HEK293 (cell line): ENCODE results near the gene BCL11B.

Experiments used
- FEZF1 ChIP-seq: fragments of 450-650 bp; formaldehyde crosslinking; IDR thresholded peaks from 2 replicates; pipeline ENCODE4 v1.5.1; 2016; ENCODE audit warnings: missing biosample characterization, missing genetic modification characterization
- HOXD13 ChIP-seq: sonication (generic); formaldehyde crosslinking; IDR thresholded peaks from 2 replicates; pipeline ENCODE4 v1.8.0; 2022; ENCODE audit warnings: missing genetic modification reagents, borderline replicate concordance
- KLF1 ChIP-seq: fragments of 450-650 bp; formaldehyde crosslinking; IDR thresholded peaks from 2 replicates; pipeline ENCODE4 v1.5.1; 2016; ENCODE audit warnings: missing biosample characterization, missing genetic modification characterization
- MYNN ChIP-seq: fragments of 450-650 bp; formaldehyde crosslinking; IDR thresholded peaks from 2 replicates; pipeline ENCODE4 v1.5.1; 2016; ENCODE audit warnings: missing biosample characterization, missing genetic modification characterization, borderline replicate concordance
- SCRT1 ChIP-seq: fragments of 450-650 bp; formaldehyde crosslinking; IDR thresholded peaks from 2 replicates; pipeline ENCODE4 v1.5.1; 2016; ENCODE audit warnings: missing biosample characterization, missing genetic modification characterization, borderline replicate concordance
- ZBTB20 ChIP-seq: fragments of 450-650 bp; formaldehyde crosslinking; IDR thresholded peaks from 2 replicates; pipeline ENCODE4 v1.5.1; 2016; ENCODE audit warnings: missing biosample characterization, missing genetic modification characterization
- ZNF10 ChIP-seq: fragments of 450-650 bp; formaldehyde crosslinking; IDR thresholded peaks from 2 replicates; pipeline ENCODE4 v1.5.1; 2017; ENCODE audit warnings: missing biosample characterization, missing genetic modification characterization
- ZNF121 ChIP-seq: fragments of 450-650 bp; formaldehyde crosslinking; IDR thresholded peaks from 2 replicates; pipeline ENCODE4 v1.5.1; 2016; ENCODE audit warnings: missing biosample characterization, missing genetic modification characterization
- ZNF140 ChIP-seq: fragments of 450-650 bp; formaldehyde crosslinking; IDR thresholded peaks from 2 replicates; pipeline ENCODE4 v1.5.1; 2016; ENCODE audit warnings: missing biosample characterization, missing genetic modification characterization
- ZNF19 ChIP-seq: fragments of 450-650 bp; formaldehyde crosslinking; IDR thresholded peaks from 2 replicates; pipeline ENCODE4; 2016; ENCODE audit warnings: missing biosample characterization, missing genetic modification characterization, low read depth
- ZNF2 ChIP-seq: fragments of 450-650 bp; formaldehyde crosslinking; IDR thresholded peaks from 2 replicates; pipeline ENCODE4 v1.5.1; 2016; ENCODE audit warnings: missing biosample characterization, missing genetic modification characterization
- ZNF544 ChIP-seq: fragments of 450-650 bp; formaldehyde crosslinking; IDR thresholded peaks from 2 replicates; pipeline ENCODE4 v1.5.0; 2017; ENCODE audit warnings: missing biosample characterization, missing genetic modification characterization
- ZNF549 ChIP-seq: fragments of 450-650 bp; IDR thresholded peaks from 2 replicates; pipeline ENCODE4 v1.5.1; 2018; ENCODE audit warnings: missing biosample characterization, missing genetic modification characterization, mild to moderate bottlenecking, inconsistent platforms, moderate library complexity
- ZNF571 ChIP-seq: fragments of 450-650 bp; formaldehyde crosslinking; IDR thresholded peaks from 2 replicates; pipeline ENCODE4 v1.5.0; 2017; ENCODE audit warnings: missing biosample characterization, missing genetic modification characterization
- ZNF623 ChIP-seq: fragments of 450-650 bp; formaldehyde crosslinking; IDR thresholded peaks from 2 replicates; pipeline ENCODE4 v1.5.1; 2016; ENCODE audit warnings: missing biosample characterization, missing genetic modification characterization
- ZNF658 ChIP-seq: fragments of 450-650 bp; formaldehyde crosslinking; IDR thresholded peaks from 2 replicates; pipeline ENCODE4; 2016; ENCODE audit warnings: missing biosample characterization, missing genetic modification characterization
- ZNF785 ChIP-seq: fragments of 450-650 bp; formaldehyde crosslinking; IDR thresholded peaks from 2 replicates; pipeline ENCODE4 v1.5.1; 2016; ENCODE audit warnings: missing biosample characterization, missing genetic modification characterization
- ZSCAN30 ChIP-seq: fragments of 450-650 bp; IDR thresholded peaks from 2 replicates; pipeline ENCODE4 v1.5.1; 2018; ENCODE audit warnings: missing biosample characterization, mild to moderate bottlenecking, missing genetic modification characterization, moderate library complexity
- ZXDB ChIP-seq: fragments of 450-650 bp; formaldehyde crosslinking; IDR thresholded peaks from 2 replicates; pipeline ENCODE4 v1.5.1; 2016; ENCODE audit warnings: missing biosample characterization, missing genetic modification characterization
- TF ChIP-seq, protein P1 (sequence below): fragments of 450-650 bp; formaldehyde crosslinking; optimal IDR thresholded peaks from 2 replicates; pipeline ENCODE3; 2016; ENCODE audit warnings: missing biosample characterization, mild to moderate bottlenecking, missing genetic modification characterization
- TF ChIP-seq, protein P2 (sequence below): fragments of 450-650 bp; formaldehyde crosslinking; IDR thresholded peaks from 2 replicates; pipeline ENCODE4 v1.5.1; 2017; ENCODE audit warnings: missing biosample characterization, missing genetic modification characterization
- TF ChIP-seq, protein P3 (sequence below): fragments of 450-650 bp; formaldehyde crosslinking; IDR thresholded peaks from 2 replicates; pipeline ENCODE4 v1.5.1; 2016; ENCODE audit warnings: missing biosample characterization, missing genetic modification characterization
- TF ChIP-seq, protein P4 (sequence below): fragments of 450-650 bp; formaldehyde crosslinking; IDR thresholded peaks from 2 replicates; pipeline ENCODE4 v1.5.1; 2016; ENCODE audit warnings: missing biosample characterization, missing genetic modification characterization, borderline replicate concordance
- TF ChIP-seq, protein P5 (sequence below): fragments of 450-650 bp; formaldehyde crosslinking; IDR thresholded peaks from 2 replicates; pipeline ENCODE4 v1.5.1; 2016; ENCODE audit warnings: missing biosample characterization, missing genetic modification characterization

The BCL11B gene

DNA sequence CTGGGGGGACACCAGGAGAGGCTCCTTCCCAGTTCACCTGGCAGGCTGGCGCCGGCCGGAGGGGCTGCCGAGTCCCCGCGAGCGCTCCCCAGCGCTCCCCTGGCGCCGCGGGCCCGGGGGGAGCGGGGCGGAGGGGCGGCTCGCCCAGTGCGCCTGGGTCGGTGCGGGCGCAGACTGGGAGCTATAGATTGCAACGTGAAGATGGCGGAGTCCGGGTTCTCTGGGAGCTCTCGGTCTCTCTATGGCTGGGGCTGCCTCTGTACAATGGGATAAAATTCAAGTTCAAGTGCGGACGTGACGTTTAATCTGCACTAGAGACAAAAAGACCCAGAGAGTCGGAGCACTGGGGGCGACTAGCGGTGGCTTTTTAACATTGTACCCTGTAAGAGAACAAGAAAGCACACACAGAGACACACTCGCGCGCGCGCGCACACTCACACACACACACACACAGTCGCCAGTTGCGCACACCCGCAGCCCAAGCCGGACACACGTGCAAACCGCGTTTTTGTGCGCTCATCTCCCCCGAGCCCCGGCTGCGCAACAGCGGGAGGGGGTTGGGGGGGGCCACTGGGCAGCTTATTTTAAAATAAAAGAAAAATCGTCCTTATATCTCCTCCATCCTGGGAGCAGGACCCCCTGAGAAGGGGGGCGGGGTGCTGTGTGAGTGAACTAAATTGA lies at the start of gene BCL11B (continued):
- TF ChIP-seq, protein P1, sequence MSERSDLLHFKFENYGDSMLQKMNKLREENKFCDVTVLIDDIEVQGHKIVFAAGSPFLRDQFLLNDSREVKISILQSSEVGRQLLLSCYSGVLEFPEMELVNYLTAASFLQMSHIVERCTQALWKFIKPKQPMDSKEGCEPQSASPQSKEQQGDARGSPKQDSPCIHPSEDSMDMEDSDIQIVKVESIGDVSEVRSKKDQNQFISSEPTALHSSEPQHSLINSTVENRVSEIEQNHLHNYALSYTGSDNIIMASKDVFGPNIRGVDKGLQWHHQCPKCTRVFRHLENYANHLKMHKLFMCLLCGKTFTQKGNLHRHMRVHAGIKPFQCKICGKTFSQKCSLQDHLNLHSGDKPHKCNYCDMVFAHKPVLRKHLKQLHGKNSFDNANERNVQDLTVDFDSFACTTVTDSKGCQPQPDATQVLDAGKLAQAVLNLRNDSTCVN (tag by site-specific recombination) = peak; percentile 97
- TF ChIP-seq, protein P2, sequence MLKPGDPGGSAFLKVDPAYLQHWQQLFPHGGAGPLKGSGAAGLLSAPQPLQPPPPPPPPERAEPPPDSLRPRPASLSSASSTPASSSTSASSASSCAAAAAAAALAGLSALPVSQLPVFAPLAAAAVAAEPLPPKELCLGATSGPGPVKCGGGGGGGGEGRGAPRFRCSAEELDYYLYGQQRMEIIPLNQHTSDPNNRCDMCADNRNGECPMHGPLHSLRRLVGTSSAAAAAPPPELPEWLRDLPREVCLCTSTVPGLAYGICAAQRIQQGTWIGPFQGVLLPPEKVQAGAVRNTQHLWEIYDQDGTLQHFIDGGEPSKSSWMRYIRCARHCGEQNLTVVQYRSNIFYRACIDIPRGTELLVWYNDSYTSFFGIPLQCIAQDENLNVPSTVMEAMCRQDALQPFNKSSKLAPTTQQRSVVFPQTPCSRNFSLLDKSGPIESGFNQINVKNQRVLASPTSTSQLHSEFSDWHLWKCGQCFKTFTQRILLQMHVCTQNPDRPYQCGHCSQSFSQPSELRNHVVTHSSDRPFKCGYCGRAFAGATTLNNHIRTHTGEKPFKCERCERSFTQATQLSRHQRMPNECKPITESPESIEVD = no peak
- TF ChIP-seq ZNF10 (tag by site-specific recombination) (no peak), MYNN (tag by site-specific recombination) (no peak), ZNF2 (tag by site-specific recombination) (0 out of 2 replicates have a peak, but pooled peaks have one; percentile 51), ZNF658 (tag by site-specific recombination) (no peak), ZNF19 (tag by site-specific recombination) (no peak), ZNF544 (no peak), KLF1 (tag by site-specific recombination) (no peak), HOXD13 (CRISPR knock-in tag) (no peak), ZBTB20 (peak; percentile 33; the same call in 1 of the 2 replicates), ZNF140 (tag by site-specific recombination) (no peak), ZNF623 (tag by site-specific recombination) (no peak), FEZF1 (tag by site-specific recombination) (no peak), ZSCAN30 (tag by site-specific recombination) (peak; percentile 69; the same call in 1 of the 2 replicates), ZNF785 (tag by site-specific recombination) (no peak), ZNF549 (tag by site-specific recombination) (no peak), ZXDB (tag by site-specific recombination) (peak; percentile 74), ZNF571 (no peak), ZNF121 (tag by site-specific recombination) (0 out of 2 replicates have a peak, but pooled peaks have one; percentile 40), SCRT1 (tag by site-specific recombination) (0 out of 2 replicates have a peak, but pooled peaks have one; percentile 9)
- TF ChIP-seq, protein P3, sequence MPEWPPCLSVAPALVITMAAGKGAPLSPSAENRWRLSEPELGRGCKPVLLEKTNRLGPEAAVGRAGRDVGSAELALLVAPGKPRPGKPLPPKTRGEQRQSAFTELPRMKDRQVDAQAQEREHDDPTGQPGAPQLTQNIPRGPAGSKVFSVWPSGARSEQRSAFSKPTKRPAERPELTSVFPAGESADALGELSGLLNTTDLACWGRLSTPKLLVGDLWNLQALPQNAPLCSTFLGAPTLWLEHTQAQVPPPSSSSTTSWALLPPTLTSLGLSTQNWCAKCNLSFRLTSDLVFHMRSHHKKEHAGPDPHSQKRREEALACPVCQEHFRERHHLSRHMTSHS (tag by site-specific recombination) = no peak
- TF ChIP-seq, protein P4, sequence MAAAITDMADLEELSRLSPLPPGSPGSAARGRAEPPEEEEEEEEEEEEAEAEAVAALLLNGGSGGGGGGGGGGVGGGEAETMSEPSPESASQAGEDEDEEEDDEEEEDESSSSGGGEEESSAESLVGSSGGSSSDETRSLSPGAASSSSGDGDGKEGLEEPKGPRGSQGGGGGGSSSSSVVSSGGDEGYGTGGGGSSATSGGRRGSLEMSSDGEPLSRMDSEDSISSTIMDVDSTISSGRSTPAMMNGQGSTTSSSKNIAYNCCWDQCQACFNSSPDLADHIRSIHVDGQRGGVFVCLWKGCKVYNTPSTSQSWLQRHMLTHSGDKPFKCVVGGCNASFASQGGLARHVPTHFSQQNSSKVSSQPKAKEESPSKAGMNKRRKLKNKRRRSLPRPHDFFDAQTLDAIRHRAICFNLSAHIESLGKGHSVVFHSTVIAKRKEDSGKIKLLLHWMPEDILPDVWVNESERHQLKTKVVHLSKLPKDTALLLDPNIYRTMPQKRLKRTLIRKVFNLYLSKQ (tag by site-specific recombination) = no peak
- TF ChIP-seq, protein P5, sequence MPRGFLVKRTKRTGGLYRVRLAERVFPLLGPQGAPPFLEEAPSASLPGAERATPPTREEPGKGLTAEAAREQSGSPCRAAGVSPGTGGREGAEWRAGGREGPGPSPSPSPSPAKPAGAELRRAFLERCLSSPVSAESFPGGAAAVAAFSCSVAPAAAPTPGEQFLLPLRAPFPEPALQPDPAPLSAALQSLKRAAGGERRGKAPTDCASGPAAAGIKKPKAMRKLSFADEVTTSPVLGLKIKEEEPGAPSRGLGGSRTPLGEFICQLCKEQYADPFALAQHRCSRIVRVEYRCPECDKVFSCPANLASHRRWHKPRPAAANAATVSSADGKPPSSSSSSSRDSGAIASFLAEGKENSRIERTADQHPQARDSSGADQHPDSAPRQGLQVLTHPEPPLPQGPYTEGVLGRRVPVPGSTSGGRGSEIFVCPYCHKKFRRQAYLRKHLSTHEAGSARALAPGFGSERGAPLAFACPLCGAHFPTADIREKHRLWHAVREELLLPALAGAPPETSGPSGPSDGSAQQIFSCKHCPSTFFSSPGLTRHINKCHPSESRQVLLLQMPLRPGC (tag by site-specific recombination) = no peak
